Measurements from ENCODE around the gene SMG7. TPM values are rescaled to one million over a fixed set of nuclear protein-coding genes. Genes with fewer than 3 reads are reported as not detected.

SMG7 gene
- total and polyA plus RNA-seq, 2 of the 4 experiments (the other 2 are of a cell fraction) = 18.1 to 22.6 TPM

DNA sequence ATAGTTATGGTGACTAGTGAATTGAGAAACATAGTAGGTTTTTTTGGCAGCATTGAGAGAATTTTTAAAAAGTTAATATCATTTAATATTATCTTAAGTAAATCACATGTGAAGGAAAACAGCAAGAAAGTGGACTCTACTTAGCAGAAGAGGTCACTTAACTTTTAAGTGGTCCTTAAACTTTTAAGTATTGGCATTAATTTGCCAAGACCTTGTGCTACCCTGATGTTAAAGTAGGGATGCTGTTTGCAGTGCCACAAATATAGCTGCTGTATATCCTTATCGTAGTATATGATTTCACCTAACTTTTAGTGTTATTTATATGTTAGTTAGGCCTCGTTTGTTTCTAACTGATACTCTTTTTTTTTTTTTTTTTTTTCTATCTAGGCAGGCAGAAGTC, 40.2 kb downstream of the SMG7 start:
- Histone ChIP-seq H3K79me1 (ENCODE audit: low read depth in 1 of 2, low read length in 2 of 2) (peaks cover 22 to 38% of the 10 kb centered on the region in 2 experiments), H3K56ac (ENCODE audit: extremely low read depth, insufficient read depth, low read length) (no peak overlapping the region), H3K4me2 (ENCODE audit: low read depth, low read length) (no peak overlapping the region), H4K8ac (ENCODE audit: low read depth in 2 of 2, low read length in 2 of 2) (no peak overlapping the region), H3K4me3 (ENCODE audit: insufficient read depth, low read depth, low read length) (no peak overlapping the region), H2BK5ac (ENCODE audit: low read depth, low read length, poor library complexity, severe bottlenecking) (no peak overlapping the region), H3K27me3 (ENCODE audit: control insufficient read depth, insufficient read depth, low read length) (no peaks in the 10 kb centered on the region), H3K14ac (replicated peaks; ENCODE audit: low read depth, low read length) (no peak overlapping the region), H3K27ac (ENCODE audit: insufficient read depth, low read length) (no peak overlapping the region), H3K9me3 (ENCODE audit: control insufficient read depth, insufficient read depth, low read length) (no peaks in the 10 kb centered on the region), H3K9ac (ENCODE audit: low read depth, low read length) (no peak overlapping the region), H2AK9ac (replicated peaks; ENCODE audit: low read depth, low read length, poor library complexity) (no peak overlapping the region), H4K5ac (ENCODE audit: low read depth, low read length) (no peak overlapping the region), H2BK120ac (ENCODE audit: low read depth, low read length) (no peak overlapping the region), H3K9me1 (ENCODE audit: insufficient read depth, low read length) (no peaks in the 10 kb centered on the region; the same call in 1 of the 2 replicates), H3K23ac (ENCODE audit: low read depth, low read length) (no peak overlapping the region), H4K20me1 (ENCODE audit: insufficient read depth, low read length) (peaks cover 7% of the 10 kb centered on the region; the same call in 1 of the 2 replicates), H3K4me1 (ENCODE audit: control insufficient read depth, insufficient read depth, low read length) (peaks cover 4% of the 10 kb centered on the region; the same call in 1 of the 2 replicates), H3K36me3 (ENCODE audit: control insufficient read depth, insufficient read depth, low read length) (no peaks in the 10 kb centered on the region), H3K18ac (ENCODE audit: low read depth, low read length) (no peak overlapping the region), H2AFZ (replicated peaks; ENCODE audit: low read length, poor library complexity) (no peak overlapping the region), H2AK5ac (ENCODE audit: low read depth, low read length) (no peak overlapping the region), H2BK20ac (ENCODE audit: low read depth, low read length) (no peak overlapping the region), H4K91ac (ENCODE audit: insufficient read depth, low read depth, low read length) (no peak overlapping the region), H2BK15ac (ENCODE audit: low read depth, low read length) (no peak overlapping the region), H3K4ac (ENCODE audit: low read depth, low read length) (no peak overlapping the region)
- in situ Hi-C loops (cut with MboI; ENCODE audit: low sequenced_read_pairs) (no loop called here), intact Hi-C loops (cut with micrococcal nuclease) (no loop called here), dilution Hi-C loops (cut with HindIII; ENCODE audit: low sequenced_read_pairs, unreplicated experiment) (no loop called here)
- DNase-seq (no peak), ATAC-seq (ENCODE audit: low read depth) (no peak)
- WGBS, 2 experiments (ENCODE audit: extremely low coverage in 2 of 2, insufficient read length in 1 of 2) = no CpG with 5 or more reads among the region's 2 CpGs
- ChIA-PET CTCF (interaction anchor here (0.6 to 0.7 kb wide), 2 partner anchors 408 to 1066 kb away, joined by 3 to 4 read pairs; no protein-coding TSS in a partner anchor), POLR2A (ENCODE audit: unreplicated experiment) (no interaction called here)
- BruUV-seq (replicated peaks) = no TSS peak
- TF ChIP-seq RFX5 (IDR thresholded peaks at IDR 0.05; ENCODE audit: low read depth, low read length) (no peak), CEBPB (IDR thresholded peaks at IDR 0.05; ENCODE audit: low read depth, low read length) (no peak), MXI1 (IDR thresholded peaks at IDR 0.05; ENCODE audit: borderline replicate concordance, low read depth, low read length) (no peak), MAFK (IDR thresholded peaks at IDR 0.05; ENCODE audit: low read depth, low read length) (no peak), FOS (IDR thresholded peaks at IDR 0.05; ENCODE audit: low read depth, low read length) (no peak), RAD21 (IDR thresholded peaks at IDR 0.05; ENCODE audit: low read length) (no peak), POLR2A (IDR thresholded peaks at IDR 0.05; ENCODE audit: low read depth, low read length) (no peak), SMC3 (IDR thresholded peaks at IDR 0.05; ENCODE audit: low read depth, low read length) (no peak), MAZ (IDR thresholded peaks at IDR 0.05; ENCODE audit: borderline replicate concordance, low read depth, low read length) (no peak)
- TF ChIP-seq, protein P1, sequence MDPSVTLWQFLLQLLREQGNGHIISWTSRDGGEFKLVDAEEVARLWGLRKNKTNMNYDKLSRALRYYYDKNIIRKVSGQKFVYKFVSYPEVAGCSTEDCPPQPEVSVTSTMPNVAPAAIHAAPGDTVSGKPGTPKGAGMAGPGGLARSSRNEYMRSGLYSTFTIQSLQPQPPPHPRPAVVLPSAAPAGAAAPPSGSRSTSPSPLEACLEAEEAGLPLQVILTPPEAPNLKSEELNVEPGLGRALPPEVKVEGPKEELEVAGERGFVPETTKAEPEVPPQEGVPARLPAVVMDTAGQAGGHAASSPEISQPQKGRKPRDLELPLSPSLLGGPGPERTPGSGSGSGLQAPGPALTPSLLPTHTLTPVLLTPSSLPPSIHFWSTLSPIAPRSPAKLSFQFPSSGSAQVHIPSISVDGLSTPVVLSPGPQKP (IDR thresholded peaks at IDR 0.05; ENCODE audit: borderline replicate concordance, low read depth, low read length) = no peak
- TF ChIP-seq, protein P2, sequence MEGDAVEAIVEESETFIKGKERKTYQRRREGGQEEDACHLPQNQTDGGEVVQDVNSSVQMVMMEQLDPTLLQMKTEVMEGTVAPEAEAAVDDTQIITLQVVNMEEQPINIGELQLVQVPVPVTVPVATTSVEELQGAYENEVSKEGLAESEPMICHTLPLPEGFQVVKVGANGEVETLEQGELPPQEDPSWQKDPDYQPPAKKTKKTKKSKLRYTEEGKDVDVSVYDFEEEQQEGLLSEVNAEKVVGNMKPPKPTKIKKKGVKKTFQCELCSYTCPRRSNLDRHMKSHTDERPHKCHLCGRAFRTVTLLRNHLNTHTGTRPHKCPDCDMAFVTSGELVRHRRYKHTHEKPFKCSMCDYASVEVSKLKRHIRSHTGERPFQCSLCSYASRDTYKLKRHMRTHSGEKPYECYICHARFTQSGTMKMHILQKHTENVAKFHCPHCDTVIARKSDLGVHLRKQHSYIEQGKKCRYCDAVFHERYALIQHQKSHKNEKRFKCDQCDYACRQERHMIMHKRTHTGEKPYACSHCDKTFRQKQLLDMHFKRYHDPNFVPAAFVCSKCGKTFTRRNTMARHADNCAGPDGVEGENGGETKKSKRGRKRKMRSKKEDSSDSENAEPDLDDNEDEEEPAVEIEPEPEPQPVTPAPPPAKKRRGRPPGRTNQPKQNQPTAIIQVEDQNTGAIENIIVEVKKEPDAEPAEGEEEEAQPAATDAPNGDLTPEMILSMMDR (conservative IDR thresholded peaks at IDR 0.05; ENCODE audit: low read depth, low read length) = no peak

Data from IMR-90 (cell line).